Measurements from ENCODE around the gene PROZ.
"Not testable (repeated sequence)": the region's sequence is repeated elsewhere in the genome, so short reads cannot be mapped to it uniquely, and the experiment has no call there.

Gene PROZ

DNA sequence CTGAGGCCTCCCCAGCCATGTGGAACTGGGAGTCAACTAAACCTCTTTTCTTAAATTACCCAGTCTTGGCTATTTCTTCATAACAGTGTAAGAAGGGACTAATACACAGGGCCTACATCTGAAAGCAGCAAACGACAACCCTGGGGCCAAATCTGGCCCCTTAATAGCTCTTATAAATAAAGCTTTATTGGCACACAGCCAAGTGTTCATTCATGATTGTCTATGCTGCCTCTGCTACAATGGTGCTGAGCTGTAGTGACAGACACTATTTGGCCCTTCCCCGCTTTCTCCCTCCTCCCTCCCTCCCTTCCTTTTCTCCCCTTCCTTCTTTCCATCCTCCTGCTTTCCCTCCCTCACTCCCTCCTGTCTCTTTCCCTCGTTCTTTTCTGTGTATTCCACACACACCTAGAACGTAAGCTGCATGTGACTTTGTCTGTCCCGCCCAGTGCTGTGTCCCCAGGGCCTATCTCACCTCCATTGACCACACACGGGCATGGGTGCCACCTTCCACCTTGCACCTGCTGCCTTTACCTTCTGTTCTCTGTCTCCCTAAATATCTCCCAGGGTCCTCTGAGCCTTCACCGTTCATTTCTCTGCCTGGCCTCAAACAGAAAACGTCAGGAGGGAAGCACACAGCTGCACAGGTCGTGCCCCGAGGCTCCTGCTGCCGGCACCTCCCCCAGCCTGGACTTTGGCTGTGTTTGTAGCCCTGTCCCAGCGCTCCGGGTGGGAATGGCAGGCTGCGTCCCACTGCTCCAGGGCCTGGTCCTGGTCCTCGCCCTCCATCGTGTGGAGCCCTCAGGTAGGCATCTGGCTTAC lies at the start of gene PROZ:
PROZ (plus strand) TSS at position 720 of the 819 bp plus-strand sequence; CDS start at position 733, 13 bp downstream.
- no peak for TF ChIP-seq CTCF (IDR thresholded peaks at IDR 0.05; ENCODE audit: borderline replicate concordance, control extremely low read depth, extremely low read depth, insufficient read depth, missing control alignments)
- in situ Hi-C loops (cut with MboI; ENCODE audit: low sequenced_read_pairs, unreplicated experiment), result no loop called here
- no peak for DNase-seq (ENCODE audit: low spot score)

DNA sequence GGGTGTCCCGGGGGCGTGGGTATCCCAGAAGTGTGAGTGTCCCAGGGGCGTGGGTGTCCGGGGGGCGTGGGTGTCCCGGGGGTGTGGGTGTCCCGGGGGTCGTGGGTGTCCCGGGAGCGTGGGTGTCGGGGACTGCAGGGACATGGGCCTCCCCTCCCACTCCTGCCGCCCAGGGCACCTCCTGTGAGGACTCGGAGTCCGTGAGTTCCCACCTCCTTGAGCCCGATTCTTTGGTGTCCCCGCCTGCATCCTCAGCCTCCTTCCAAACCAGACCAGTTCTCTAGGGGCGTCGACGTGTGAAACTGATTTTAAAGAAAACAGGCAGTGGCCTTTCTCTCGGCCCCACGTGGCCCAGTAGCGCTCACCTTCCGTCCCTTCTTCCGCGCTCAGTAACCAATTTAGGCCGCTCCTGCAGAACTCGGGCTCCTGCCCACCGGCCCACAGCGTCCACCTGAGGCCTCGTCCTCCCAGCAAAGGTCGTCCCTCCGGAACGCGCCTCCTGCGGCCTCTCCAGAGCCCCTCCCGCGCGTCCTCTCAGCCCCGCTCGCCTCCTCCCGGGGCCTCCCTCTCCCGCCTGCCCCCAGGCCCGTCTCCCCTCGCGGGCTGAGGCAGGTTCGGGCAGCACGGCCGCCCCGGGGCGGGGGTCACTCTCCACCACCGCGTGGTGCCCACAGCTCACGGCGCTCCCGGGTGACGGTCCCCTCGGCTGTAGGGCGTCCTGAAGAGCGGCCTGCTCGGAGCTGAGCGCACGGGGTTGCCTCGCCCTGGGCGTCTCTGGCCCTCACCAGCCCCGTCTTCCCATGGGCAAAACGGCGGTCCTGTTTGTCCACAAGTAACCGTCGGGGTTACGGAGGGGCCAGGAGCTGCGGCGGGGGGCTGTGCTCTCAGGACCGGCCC lies 49.0 kb upstream of the PROZ start:
- in situ Hi-C loops (cut with MboI; ENCODE audit: low sequenced_read_pairs, unreplicated experiment), result no loop called here
- no peak for TF ChIP-seq CTCF (IDR thresholded peaks at IDR 0.05; ENCODE audit: borderline replicate concordance, control extremely low read depth, extremely low read depth, insufficient read depth, missing control alignments)
- DNase-seq (ENCODE audit: low spot score), result no peak

DNA sequence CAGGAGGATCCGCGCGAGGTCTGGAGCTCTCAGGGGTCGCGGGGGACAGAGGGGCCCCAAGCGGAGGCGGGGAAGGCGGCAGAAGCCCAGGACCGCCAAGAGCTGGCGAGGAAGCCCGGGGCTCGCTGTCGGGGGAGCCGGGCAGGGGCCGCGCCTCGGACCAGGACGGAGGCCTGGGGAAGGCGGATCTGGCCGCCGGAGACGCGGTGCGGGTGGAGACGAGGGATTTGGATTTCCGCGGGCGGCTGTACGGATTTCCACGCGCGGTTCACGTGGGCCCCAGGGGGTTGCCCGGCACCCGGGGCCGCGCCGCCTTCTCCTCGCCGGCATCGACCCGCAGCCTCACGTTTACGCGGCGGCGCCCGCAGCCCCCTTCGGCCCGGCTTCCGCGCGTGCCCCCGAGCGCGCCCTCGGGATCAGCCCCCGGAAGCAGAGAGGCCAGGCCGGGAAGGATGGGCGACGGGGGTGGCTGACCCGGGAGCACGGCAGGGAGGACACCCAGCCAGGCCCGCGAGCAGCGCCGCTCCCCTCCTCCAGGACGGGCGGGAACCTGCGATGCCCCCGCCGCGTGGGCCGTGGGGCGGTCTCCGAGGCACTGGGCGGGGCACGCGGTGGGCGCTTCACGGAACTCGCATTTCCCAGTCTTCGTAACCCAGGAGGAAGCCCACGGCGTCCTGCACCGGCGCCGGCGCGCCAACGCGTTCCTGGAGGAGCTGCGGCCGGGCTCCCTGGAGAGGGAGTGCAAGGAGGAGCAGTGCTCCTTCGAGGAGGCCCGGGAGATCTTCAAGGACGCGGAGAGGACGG lies 48.2 kb upstream of the PROZ start:
- in situ Hi-C loops (cut with MboI; ENCODE audit: low sequenced_read_pairs, unreplicated experiment), result no loop called here
- DNase-seq (ENCODE audit: low spot score), result no peak
- no peak for TF ChIP-seq CTCF (IDR thresholded peaks at IDR 0.05; ENCODE audit: borderline replicate concordance, control extremely low read depth, extremely low read depth, insufficient read depth, missing control alignments)

- no peak for DNase-seq (ENCODE audit: low spot score)
- in situ Hi-C loops (cut with MboI; ENCODE audit: low sequenced_read_pairs, unreplicated experiment), result no loop called here
- no peak for TF ChIP-seq CTCF (IDR thresholded peaks at IDR 0.05; ENCODE audit: borderline replicate concordance, control extremely low read depth, extremely low read depth, insufficient read depth, missing control alignments)
Observed at GRCh38 chr13:113110852-113111315, 47.6 kb upstream of the PROZ start.

GRCh38 chr13:113111821-113112220 lies 46.6 kb upstream of the PROZ start:
- in situ Hi-C loops (cut with MboI; ENCODE audit: low sequenced_read_pairs, unreplicated experiment); DNase-seq (ENCODE audit: low spot score): not testable (repeated sequence)

DNA sequence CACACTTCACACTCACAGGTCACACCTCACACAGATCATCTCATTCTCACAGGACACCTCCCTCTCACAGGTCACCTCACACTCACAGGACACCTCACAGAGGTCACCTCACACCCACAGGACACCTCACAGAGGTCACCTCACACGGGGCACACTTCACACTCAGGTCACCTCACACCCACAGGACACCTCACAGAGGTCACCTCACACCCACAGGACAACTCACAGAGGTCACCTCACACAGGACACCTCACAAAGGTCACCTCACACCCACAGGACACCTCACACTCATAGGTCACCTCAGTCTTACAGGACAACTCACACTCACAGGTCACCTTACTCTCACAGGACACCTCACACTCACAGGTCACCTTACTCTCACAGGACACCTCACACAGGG lies 46.0 kb upstream of the PROZ start:
- in situ Hi-C loops (cut with MboI; ENCODE audit: low sequenced_read_pairs, unreplicated experiment); DNase-seq (ENCODE audit: low spot score): not testable (repeated sequence)
